ENCODE results near the gene KCND2. TPM values are rescaled to one million over a fixed set of nuclear protein-coding genes. Genes with fewer than 3 reads are reported as not detected.

KCND2 gene
- total and polyA plus RNA-seq, 2 of the 8 experiments (the other 6 are each of a cell fraction or from before 2014, with no cell fraction given), result 4.6 to 7.7 TPM

GRCh38 chr7:120662291-120662690 lies 389.3 kb downstream of the KCND2 start:
- DNase-seq (ENCODE audit: low read depth in 1 of 2, low spot score in 2 of 2) (no peak), FAIRE-seq (no peak)
- Histone ChIP-seq H3K27me3 (replicated peaks in 1 of 4; ENCODE audit: control insufficient read depth in 3 of 4, extremely low read depth in 1 of 4, insufficient read depth in 3 of 4, low read length in 3 of 4) (no peaks in the 10 kb centered on the region), H4K8ac (ENCODE audit: extremely low read depth, insufficient read depth, low read length) (no peak overlapping the region), H4K20me1 (replicated peaks in 1 of 2; ENCODE audit: control insufficient read depth in 1 of 2, insufficient read depth in 2 of 2, low read length in 2 of 2) (no peaks in the 10 kb centered on the region), H3K14ac (ENCODE audit: insufficient read length) (no peak overlapping the region), H2BK12ac (ENCODE audit: low read depth, low read length) (no peak overlapping the region), H3K79me1 (ENCODE audit: low read depth, low read length) (no peaks in the 10 kb centered on the region), H3K4me3 (ENCODE audit: extremely low read depth in 1 of 4, insufficient read depth in 2 of 4, low read depth in 3 of 4, low read length in 4 of 4) (no peak overlapping the region), H2AFZ (ENCODE audit: low read length) (no peak overlapping the region), H3K79me2 (ENCODE audit: control insufficient read depth in 1 of 2, insufficient read depth in 2 of 2, low read length in 2 of 2) (no peaks in the 10 kb centered on the region), H3K18ac (ENCODE audit: extremely low read depth, low read length) (no peak overlapping the region), H2BK20ac (ENCODE audit: low read length) (no peak overlapping the region), H4K91ac (replicated peaks; ENCODE audit: insufficient read length, low read length) (no peak overlapping the region), H3K23ac (ENCODE audit: insufficient read length) (no peak overlapping the region), H3K23me2 (ENCODE audit: low read depth, low read length) (no peaks in the 10 kb centered on the region), H3K36me3 (ENCODE audit: control insufficient read depth in 2 of 4, insufficient read depth in 4 of 4, low read length in 3 of 4) (no peaks in the 10 kb centered on the region), H2BK5ac (ENCODE audit: low read depth, low read length) (no peak overlapping the region), H3K9me3 (ENCODE audit: insufficient read depth in 2 of 2, low read depth in 1 of 2, low read length in 1 of 2) (no peaks in the 10 kb centered on the region), H3K4ac (replicated peaks; ENCODE audit: insufficient read length, low read depth, low read length) (no peak overlapping the region), H3K56ac (replicated peaks; ENCODE audit: insufficient read length, low read depth, low read length) (no peak overlapping the region), H2BK120ac (replicated peaks; ENCODE audit: low read depth, low read length) (no peak overlapping the region), H2AK5ac (ENCODE audit: low read depth, low read length) (no peak overlapping the region), H3K9ac (replicated peaks in 1 of 4; ENCODE audit: extremely low read depth in 1 of 4, low read depth in 3 of 4, low read length in 3 of 4) (no peak overlapping the region), H3K4me1 (replicated peaks in 1 of 4; ENCODE audit: control insufficient read depth in 3 of 4, insufficient read depth in 4 of 4, low read length in 3 of 4) (no peaks in the 10 kb centered on the region), H3K4me2 (ENCODE audit: insufficient read depth in 1 of 2, low read depth in 2 of 2, low read length in 2 of 2) (no peak overlapping the region), H4K5ac (ENCODE audit: insufficient read length, low read depth, low read length) (no peak overlapping the region), H3K27ac (ENCODE audit: low read depth, low read length) (no peak overlapping the region), H2BK15ac (ENCODE audit: low read length) (no peak overlapping the region)
- POLR2A ChIA-PET (ENCODE audit: partially characterized antibody), result no interaction called here
- CTCF ChIA-PET (ENCODE audit: partially characterized antibody), result interaction anchor here (0.7 kb wide), 1 partner anchor 21 kb away, joined by 3 read pairs; no protein-coding TSS in a partner anchor
- TF ChIP-seq BCL11A (IDR thresholded peaks at IDR 0.05; ENCODE audit: low read depth in 2 of 2, low read length in 2 of 2) (no peak), CBX8 (IDR thresholded peaks at IDR 0.05; ENCODE audit: borderline replicate concordance, low read depth, low read length) (no peak), RXRA (IDR thresholded peaks at IDR 0.05; ENCODE audit: insufficient read depth, low read depth, low read length) (no peak), SRF (IDR thresholded peaks at IDR 0.05; ENCODE audit: low read depth, low read length) (no peak), GTF2F1 (IDR thresholded peaks at IDR 0.05; ENCODE audit: borderline replicate concordance, low read depth, low read length) (no peak), RNF2 (IDR thresholded peaks at IDR 0.05; ENCODE audit: borderline replicate concordance, low read depth, low read length, missing control alignments, poor library complexity, severe bottlenecking) (no peak)
